GM12891 (cell line): ENCODE results near the gene CAB39.

Experiments
- PAX5 ChIP-seq: IDR thresholded peaks from 2 replicates; pipeline ENCODE4 v1.6.1; 2011; ENCODE audit warnings: low read length, moderate library complexity, mild to moderate bottlenecking; ENCODE audit not compliant: insufficient read depth, severe bottlenecking
- POLR2A ChIP-seq: IDR thresholded peaks from 2 replicates; pipeline ENCODE4 v1.6.1; 2011; ENCODE audit warnings: low read depth, low read length, control low read depth
- TAF1 ChIP-seq: IDR thresholded peaks from 2 replicates; pipeline ENCODE4 v1.6.1; 2011; ENCODE audit warnings: low read depth, low read length, control low read depth

DNA sequence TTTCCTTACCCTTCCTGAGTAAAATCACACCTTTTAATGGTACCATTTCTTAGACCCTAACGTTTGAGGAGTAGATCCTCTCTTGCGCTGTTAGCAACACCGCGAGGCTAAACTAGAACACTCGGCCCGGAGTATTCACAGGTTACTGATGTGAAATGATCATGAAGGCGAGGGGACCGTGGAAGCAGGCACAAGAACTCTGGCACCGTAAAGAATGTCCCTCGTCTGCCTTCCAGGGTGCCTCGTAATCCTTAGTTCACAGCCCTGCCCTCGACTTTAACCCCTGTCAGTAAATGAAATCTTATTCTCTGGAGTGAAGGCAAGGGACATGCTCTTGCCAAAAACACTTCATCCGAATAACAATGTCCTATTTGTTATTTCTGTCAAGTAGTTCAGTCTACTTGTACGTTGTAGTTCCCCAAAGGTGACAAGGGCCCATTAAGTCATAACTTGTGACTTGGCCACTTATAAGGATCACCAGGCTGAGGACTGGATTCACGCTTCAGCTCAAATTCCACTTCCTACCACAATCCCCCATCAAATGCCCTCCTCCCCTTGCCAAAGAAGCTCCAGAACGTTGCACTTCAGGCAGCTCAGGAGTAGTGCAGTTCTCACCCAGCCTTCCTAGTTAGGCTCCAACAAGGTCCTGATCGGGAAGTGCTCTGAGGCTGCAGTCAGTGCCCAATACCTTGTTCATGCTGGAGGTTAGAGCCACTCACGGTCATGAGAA is 108.8 kb downstream of the CAB39 start:
- TF ChIP-seq TAF1 (no peak), POLR2A (no peak), PAX5 (no peak)
